Sigmoid colon (tissue), 4 donors: Measurements from ENCODE around the gene SBK2.

Experiments used
- CTCF ChIP-seq, 4 experiments: fragments of 450-650 bp in 3 of 4; fragments of 200-600 bp in 1 of 4; IDR thresholded peaks; one replicate each; pipeline ENCODE4 v1.5.1; 2016 to 2019; ENCODE audit warnings: antibody characterized with exemption in 4 of 4, mild to moderate bottlenecking in 3 of 4, moderate library complexity in 2 of 4
- EP300 ChIP-seq, 4 donors: sonication (generic); formaldehyde crosslinking; IDR thresholded peaks; one replicate each; pipeline ENCODE4 v1.6.1; 2017; ENCODE audit warnings: antibody characterized with exemption in 4 of 4

DNA sequence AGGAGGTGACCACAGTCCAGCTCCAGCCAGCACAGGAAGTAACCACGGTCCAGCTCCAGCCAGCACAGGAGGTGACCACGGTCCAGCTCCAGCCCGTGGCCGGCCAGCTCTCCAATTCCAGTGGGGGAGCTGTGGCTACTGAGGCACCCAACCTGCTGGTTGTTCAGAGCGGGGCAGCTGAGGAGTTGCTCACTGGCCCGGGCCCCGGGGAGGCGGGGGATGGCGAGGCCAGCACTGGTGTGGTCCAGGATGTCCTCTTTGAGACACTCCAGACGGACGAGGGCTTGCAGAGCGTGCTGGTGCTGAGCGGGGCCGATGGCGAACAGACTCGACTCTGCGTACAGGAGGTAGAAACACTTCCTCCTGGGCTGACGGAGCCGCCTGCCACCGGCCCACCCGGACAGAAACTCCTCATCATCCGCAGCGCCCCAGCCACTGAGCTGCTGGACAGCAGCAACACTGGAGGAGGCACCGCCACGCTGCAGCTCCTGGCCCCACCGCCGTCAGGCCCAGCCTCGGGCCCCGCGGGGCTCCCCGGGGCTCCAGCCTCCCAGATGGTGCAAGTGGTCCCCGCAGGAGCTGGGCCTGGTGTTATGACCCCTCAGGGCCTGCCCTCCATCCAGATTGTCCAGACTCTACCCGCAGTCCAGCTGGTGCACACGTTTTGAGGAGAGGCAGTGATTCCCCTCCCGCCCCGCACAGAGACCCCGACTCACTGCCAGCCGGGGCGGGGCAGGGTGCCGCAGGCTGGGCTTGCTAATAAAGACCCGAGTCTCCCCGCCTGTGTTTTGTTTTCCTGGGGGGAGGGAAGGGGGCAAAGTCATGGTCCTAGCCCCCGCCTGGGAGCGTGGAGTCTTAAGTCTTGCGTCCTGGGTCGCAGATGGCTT, 53.0 kb downstream of the SBK2 start:
- TF ChIP-seq CTCF (IDR thresholded peaks at IDR 0.05) (no peak), EP300 (IDR thresholded peaks at IDR 0.05) (no peak)
